ENCODE measurements around the gene VDAC1. TPM values are rescaled to one million over a fixed set of nuclear protein-coding genes. Genes with fewer than 3 reads are reported as not detected.
"Not testable (repeated sequence)": the region's sequence is repeated elsewhere in the genome, so short reads cannot be mapped to it uniquely, and the experiment has no call there.

Gene VDAC1
- total and polyA plus RNA-seq, 2 donors, result 101 to 166 TPM

GRCh38 chr5:133981714-133982113, 23.1 kb downstream of the VDAC1 start:
- 44% methylated on average over 1 of the region's 1 CpG for WGBS
- Histone ChIP-seq H3K4me1 (ENCODE audit: control insufficient read depth in 2 of 2, insufficient read depth in 2 of 2, low read length in 2 of 2) (no peaks in the 10 kb centered on the region), H3K27me3 (ENCODE audit: control insufficient read depth in 2 of 2, insufficient read depth in 1 of 2, low read length in 1 of 2) (no peaks in the 10 kb centered on the region), H3K9me3 (ENCODE audit: control insufficient read depth in 2 of 2, insufficient read depth in 1 of 2, low read length in 1 of 2) (no peaks in the 10 kb centered on the region), H3K27ac (ENCODE audit: low read depth in 1 of 2, low read length in 1 of 2) (no peak overlapping the region), H3K4me3 (ENCODE audit: low read length in 2 of 2) (no peak overlapping the region), H3K36me3 (ENCODE audit: control insufficient read depth in 2 of 2, insufficient read depth in 2 of 2, low read length in 1 of 2) (peaks cover 51 to 72% of the 10 kb centered on the region in 2 donors)
- DNase-seq (ENCODE audit: low read depth in 6 of 9, low spot score in 9 of 9), result no peak

- Histone ChIP-seq H3K9me3 (ENCODE audit: control insufficient read depth in 2 of 2, insufficient read depth in 1 of 2, low read length in 1 of 2) (no peaks in the 10 kb centered on the region), H3K4me1 (ENCODE audit: control insufficient read depth in 2 of 2, insufficient read depth in 2 of 2, low read length in 2 of 2) (no peaks in the 10 kb centered on the region), H3K27me3 (ENCODE audit: control insufficient read depth in 2 of 2, insufficient read depth in 1 of 2, low read length in 1 of 2) (no peaks in the 10 kb centered on the region), H3K36me3 (ENCODE audit: control insufficient read depth in 2 of 2, insufficient read depth in 2 of 2, low read length in 1 of 2) (peaks cover 45 to 71% of the 10 kb centered on the region in 2 donors), H3K27ac (ENCODE audit: low read depth in 1 of 2, low read length in 1 of 2) (no peak overlapping the region), H3K4me3 (ENCODE audit: low read length in 2 of 2) (no peak overlapping the region)
- no peak for DNase-seq (ENCODE audit: low read depth in 6 of 9, low spot score in 9 of 9)
- WGBS, result 97% methylated on average over 7 of the region's 7 CpGs
Measured at GRCh38 chr5:133980652-133981051, 24.1 kb downstream of the VDAC1 start.

DNA sequence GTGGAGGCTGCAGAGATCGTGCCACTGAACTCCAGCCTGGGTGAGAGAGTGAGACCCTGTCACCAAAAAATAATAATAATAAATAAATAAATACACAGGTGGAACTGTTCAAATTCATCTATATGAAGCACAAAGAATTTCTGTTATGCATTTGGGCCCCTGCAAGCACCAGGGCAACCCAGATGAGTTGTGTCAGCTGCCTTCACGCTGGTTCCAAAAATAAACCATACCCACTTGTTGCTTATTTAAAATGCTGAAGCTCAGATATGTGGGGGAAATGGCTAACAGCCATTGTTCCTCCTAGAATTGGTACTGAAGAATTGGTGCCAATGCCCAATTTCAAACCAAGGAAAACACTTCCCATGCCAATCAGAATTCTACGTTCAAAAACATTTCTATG, 25.8 kb downstream of the VDAC1 start:
- Histone ChIP-seq H3K27ac (ENCODE audit: low read depth in 1 of 2, low read length in 1 of 2) (no peak overlapping the region), H3K36me3 (ENCODE audit: control insufficient read depth in 2 of 2, insufficient read depth in 2 of 2, low read length in 1 of 2) (peaks cover 50 to 77% of the 10 kb centered on the region in 2 donors), H3K27me3 (ENCODE audit: control insufficient read depth in 2 of 2, insufficient read depth in 1 of 2, low read length in 1 of 2) (no peaks in the 10 kb centered on the region), H3K9me3 (ENCODE audit: control insufficient read depth in 2 of 2, insufficient read depth in 1 of 2, low read length in 1 of 2) (no peaks in the 10 kb centered on the region), H3K4me3 (ENCODE audit: low read length in 2 of 2) (no peak overlapping the region), H3K4me1 (ENCODE audit: control insufficient read depth in 2 of 2, insufficient read depth in 2 of 2, low read length in 2 of 2) (no peaks in the 10 kb centered on the region)
- no peak for DNase-seq (ENCODE audit: low read depth in 6 of 9, low spot score in 9 of 9)
- 84% methylated on average over 3 of the region's 3 CpGs for WGBS

DNA sequence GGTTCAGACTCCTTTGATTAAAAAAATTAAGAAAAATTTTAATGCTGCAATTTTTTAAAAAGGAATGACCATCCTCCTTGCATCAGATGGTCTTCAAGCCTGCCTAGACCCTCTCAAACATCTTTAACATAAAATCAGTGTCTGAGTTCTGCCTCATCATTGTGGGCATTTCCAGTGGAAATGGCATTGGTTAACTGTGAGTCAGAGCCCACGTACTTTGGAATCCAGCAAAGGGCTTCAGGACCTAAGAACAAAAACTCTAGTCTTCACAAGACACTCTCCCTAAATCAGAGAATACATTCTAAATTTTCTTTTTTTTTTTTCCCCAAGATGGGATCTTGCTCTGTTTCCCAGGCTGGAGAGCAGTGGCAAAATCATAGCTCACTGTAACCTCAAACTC, 26.9 kb downstream of the VDAC1 start:
- H3K4me1 ChIP-seq (ENCODE audit: control insufficient read depth in 2 of 2, insufficient read depth in 2 of 2, low read length in 2 of 2), result no peaks in the 10 kb centered on the region
- no peak for DNase-seq (ENCODE audit: low read depth in 6 of 9, low spot score in 9 of 9)
- no peak overlapping the region for H3K27ac ChIP-seq (ENCODE audit: low read depth in 1 of 2, low read length in 1 of 2)
- WGBS, result 91% methylated on average over 1 of the region's 1 CpG
- H3K4me3 ChIP-seq (ENCODE audit: low read length in 2 of 2), result no peak overlapping the region
- peaks cover 51 to 79% of the 10 kb centered on the region in 2 donors for H3K36me3 ChIP-seq (ENCODE audit: control insufficient read depth in 2 of 2, insufficient read depth in 2 of 2, low read length in 1 of 2)
- H3K9me3 ChIP-seq (ENCODE audit: control insufficient read depth in 2 of 2, insufficient read depth in 1 of 2, low read length in 1 of 2), result no peaks in the 10 kb centered on the region
- no peaks in the 10 kb centered on the region for H3K27me3 ChIP-seq (ENCODE audit: control insufficient read depth in 2 of 2, insufficient read depth in 1 of 2, low read length in 1 of 2)

GRCh38 chr5:133977161-133977787, 27.5 kb downstream of the VDAC1 start:
- H3K27ac ChIP-seq (ENCODE audit: low read depth in 1 of 2, low read length in 1 of 2), result no peak overlapping the region
- no peaks in the 10 kb centered on the region for H3K9me3 ChIP-seq (ENCODE audit: control insufficient read depth in 2 of 2, insufficient read depth in 1 of 2, low read length in 1 of 2)
- no peak for DNase-seq (ENCODE audit: low read depth in 6 of 9, low spot score in 9 of 9)
- H3K4me1 ChIP-seq (ENCODE audit: control insufficient read depth in 2 of 2, insufficient read depth in 2 of 2, low read length in 2 of 2), result no peaks in the 10 kb centered on the region
- H3K36me3 ChIP-seq (ENCODE audit: control insufficient read depth in 2 of 2, insufficient read depth in 2 of 2, low read length in 1 of 2), result peaks cover 51 to 80% of the 10 kb centered on the region in 2 donors
- WGBS, result 81% methylated on average over 5 of the region's 5 CpGs
- H3K27me3 ChIP-seq (ENCODE audit: control insufficient read depth in 2 of 2, insufficient read depth in 1 of 2, low read length in 1 of 2), result no peaks in the 10 kb centered on the region
- H3K4me3 ChIP-seq (ENCODE audit: low read length in 2 of 2), result no peak overlapping the region

GRCh38 chr5:133975546-133975945, 29.2 kb downstream of the VDAC1 start:
- WGBS, result 98% methylated on average over 16 of the region's 16 CpGs
- not testable (repeated sequence) for H3K4me3 ChIP-seq (ENCODE audit: low read length in 2 of 2); H3K27me3 ChIP-seq (ENCODE audit: control insufficient read depth in 2 of 2, insufficient read depth in 1 of 2, low read length in 1 of 2); H3K27ac ChIP-seq (ENCODE audit: low read depth in 1 of 2, low read length in 1 of 2); H3K9me3 ChIP-seq (ENCODE audit: control insufficient read depth in 2 of 2, insufficient read depth in 1 of 2, low read length in 1 of 2); DNase-seq (ENCODE audit: low read depth in 6 of 9, low spot score in 9 of 9); H3K4me1 ChIP-seq (ENCODE audit: control insufficient read depth in 2 of 2, insufficient read depth in 2 of 2, low read length in 2 of 2)
- H3K36me3 ChIP-seq (ENCODE audit: control insufficient read depth in 2 of 2, insufficient read depth in 2 of 2, low read length in 1 of 2), result peaks cover 43 to 71% of the 10 kb centered on the region in 2 donors

DNA sequence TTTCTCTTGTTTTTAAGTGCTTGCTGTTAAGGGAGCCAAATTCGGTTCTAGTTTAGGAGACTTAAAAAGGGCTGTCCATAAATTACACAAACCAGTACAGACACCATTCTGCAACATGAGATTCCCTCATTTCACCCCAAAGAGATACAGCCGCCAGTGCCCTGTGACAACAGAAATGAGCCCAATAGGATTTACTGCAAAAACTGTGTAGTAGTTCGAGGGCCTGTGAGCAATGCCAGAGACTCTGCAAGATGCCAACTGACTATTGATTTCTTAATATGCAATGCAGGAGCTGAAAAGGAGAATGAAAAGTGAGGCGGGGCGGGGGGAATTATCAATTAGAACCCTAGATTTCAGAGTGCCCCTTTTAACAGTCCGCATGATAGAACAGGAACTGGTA, 30.6 kb downstream of the VDAC1 start:
- Histone ChIP-seq H3K4me1 (ENCODE audit: control insufficient read depth in 2 of 2, insufficient read depth in 2 of 2, low read length in 2 of 2) (peaks cover 3 to 4% of the 10 kb centered on the region in 2 donors), H3K9me3 (ENCODE audit: control insufficient read depth in 2 of 2, insufficient read depth in 1 of 2, low read length in 1 of 2) (no peaks in the 10 kb centered on the region), H3K4me3 (ENCODE audit: low read length in 2 of 2) (no peak overlapping the region), H3K27me3 (ENCODE audit: control insufficient read depth in 2 of 2, insufficient read depth in 1 of 2, low read length in 1 of 2) (no peaks in the 10 kb centered on the region), H3K36me3 (ENCODE audit: control insufficient read depth in 2 of 2, insufficient read depth in 2 of 2, low read length in 1 of 2) (peaks cover 41 to 67% of the 10 kb centered on the region in 2 donors), H3K27ac (ENCODE audit: low read depth in 1 of 2, low read length in 1 of 2) (no peak overlapping the region)
- no peak for DNase-seq (ENCODE audit: low read depth in 6 of 9, low spot score in 9 of 9)
- WGBS, result 96% methylated on average over 6 of the region's 6 CpGs

DNA sequence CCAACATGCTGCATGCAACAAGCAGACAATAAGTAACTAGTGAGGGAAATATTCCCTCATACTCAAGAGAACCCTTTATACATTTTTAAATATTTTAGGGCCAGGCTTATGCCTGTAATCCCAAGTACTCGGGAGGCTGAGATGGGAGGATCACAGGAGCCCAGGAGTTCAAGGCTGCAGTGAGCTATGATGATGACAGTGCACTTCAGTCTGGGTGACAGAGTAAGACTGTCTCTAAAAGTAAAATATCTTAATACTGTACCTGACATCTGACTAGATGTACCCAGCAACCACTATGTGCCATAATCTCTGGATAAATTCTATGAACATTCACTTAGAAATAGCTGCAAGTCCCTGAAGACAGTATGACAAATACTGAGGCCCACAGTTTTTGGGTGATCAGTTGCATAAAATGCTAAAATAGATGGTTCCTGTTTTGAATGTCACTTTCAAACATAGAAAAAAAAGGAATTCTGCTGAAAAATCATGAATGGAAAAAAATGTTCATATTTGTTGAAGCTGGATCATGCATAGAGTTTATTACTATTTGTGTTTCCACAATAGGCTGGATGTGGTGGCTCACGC, 34.4 kb downstream of the VDAC1 start:
- H3K27ac ChIP-seq (ENCODE audit: low read depth in 1 of 2, low read length in 1 of 2), result no peak overlapping the region

GRCh38 chr5:133969654-133970324, 35.0 kb downstream of the VDAC1 start:
- Histone ChIP-seq H3K27ac (ENCODE audit: low read depth in 1 of 2, low read length in 1 of 2) (no peak overlapping the region), H3K4me3 (ENCODE audit: low read length in 2 of 2) (no peak overlapping the region), H3K27me3 (ENCODE audit: control insufficient read depth in 2 of 2, insufficient read depth in 1 of 2, low read length in 1 of 2) (no peaks in the 10 kb centered on the region), H3K4me1 (ENCODE audit: control insufficient read depth in 2 of 2, insufficient read depth in 2 of 2, low read length in 2 of 2) (peaks cover 8 to 10% of the 10 kb centered on the region in 2 donors), H3K9me3 (ENCODE audit: control insufficient read depth in 2 of 2, insufficient read depth in 1 of 2, low read length in 1 of 2) (no peaks in the 10 kb centered on the region), H3K36me3 (ENCODE audit: control insufficient read depth in 2 of 2, insufficient read depth in 2 of 2, low read length in 1 of 2) (peaks cover 15 to 29% of the 10 kb centered on the region in 2 donors)
- 96% methylated on average over 7 of the region's 7 CpGs for WGBS
- no peak for DNase-seq (ENCODE audit: low read depth in 6 of 9, low spot score in 9 of 9)

More for the DNA sequence above, 34.4 kb downstream of the VDAC1 start:
- Histone ChIP-seq H3K27me3 (ENCODE audit: control insufficient read depth in 2 of 2, insufficient read depth in 1 of 2, low read length in 1 of 2) (no peaks in the 10 kb centered on the region), H3K9me3 (ENCODE audit: control insufficient read depth in 2 of 2, insufficient read depth in 1 of 2, low read length in 1 of 2) (no peaks in the 10 kb centered on the region), H3K4me3 (ENCODE audit: low read length in 2 of 2) (no peak overlapping the region), H3K4me1 (ENCODE audit: control insufficient read depth in 2 of 2, insufficient read depth in 2 of 2, low read length in 2 of 2) (peaks cover 8 to 10% of the 10 kb centered on the region in 2 donors), H3K36me3 (ENCODE audit: control insufficient read depth in 2 of 2, insufficient read depth in 2 of 2, low read length in 1 of 2) (peaks cover 21 to 34% of the 10 kb centered on the region in 2 donors)
- DNase-seq (ENCODE audit: low read depth in 6 of 9, low spot score in 9 of 9), result no peak
- 96% methylated on average over 2 of the region's 2 CpGs for WGBS
